HG02759 (cell line): Measurements from ENCODE around the gene PDCL2.
"Not testable (repeated sequence)": the region's sequence is repeated elsewhere in the genome, so short reads cannot be mapped to it uniquely, and the experiment has no call there.

ENCODE experiments used
- ATAC-seq: cut with Tn5 transposase; IDR thresholded peaks from one replicate; pipeline ENCODE4 v1.9.1; 2021; ENCODE audit warnings: mild to moderate bottlenecking, moderate library complexity; ENCODE audit not compliant: unreplicated experiment

The PDCL2 gene

DNA sequence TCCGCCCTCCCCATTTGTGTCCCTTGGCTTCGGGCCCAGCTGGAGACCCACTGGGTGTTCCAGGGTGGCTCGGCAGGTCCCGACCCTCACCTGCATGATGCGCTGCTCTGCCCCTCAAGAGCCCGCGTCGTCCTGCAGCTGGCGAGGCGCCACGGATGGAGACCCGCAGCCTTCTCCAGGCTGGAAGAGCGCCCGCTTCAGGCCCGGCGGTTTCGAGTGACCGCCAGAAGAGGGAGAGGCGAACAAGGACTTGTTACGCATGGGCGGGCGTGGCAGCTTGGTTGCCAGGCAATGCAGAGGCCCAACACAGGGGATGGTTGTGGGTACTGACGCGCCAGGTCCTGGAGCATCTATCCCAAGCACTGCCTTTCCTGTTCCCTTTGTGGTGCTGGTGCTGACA lies at the start of gene PDCL2:
Gene PDCL2 (minus strand): TSS at position 232 of the 400 bp plus-strand sequence. CDS start 136 bp downstream, at position 96.
- ATAC-seq: no peak

- ATAC-seq: no peak
Observed at GRCh38 chr4:55637272-55637820, 45.3 kb upstream of the PDCL2 start.

GRCh38 chr4:55636656-55636999 lies 44.6 kb upstream of the PDCL2 start:
- ATAC-seq: no peak

DNA sequence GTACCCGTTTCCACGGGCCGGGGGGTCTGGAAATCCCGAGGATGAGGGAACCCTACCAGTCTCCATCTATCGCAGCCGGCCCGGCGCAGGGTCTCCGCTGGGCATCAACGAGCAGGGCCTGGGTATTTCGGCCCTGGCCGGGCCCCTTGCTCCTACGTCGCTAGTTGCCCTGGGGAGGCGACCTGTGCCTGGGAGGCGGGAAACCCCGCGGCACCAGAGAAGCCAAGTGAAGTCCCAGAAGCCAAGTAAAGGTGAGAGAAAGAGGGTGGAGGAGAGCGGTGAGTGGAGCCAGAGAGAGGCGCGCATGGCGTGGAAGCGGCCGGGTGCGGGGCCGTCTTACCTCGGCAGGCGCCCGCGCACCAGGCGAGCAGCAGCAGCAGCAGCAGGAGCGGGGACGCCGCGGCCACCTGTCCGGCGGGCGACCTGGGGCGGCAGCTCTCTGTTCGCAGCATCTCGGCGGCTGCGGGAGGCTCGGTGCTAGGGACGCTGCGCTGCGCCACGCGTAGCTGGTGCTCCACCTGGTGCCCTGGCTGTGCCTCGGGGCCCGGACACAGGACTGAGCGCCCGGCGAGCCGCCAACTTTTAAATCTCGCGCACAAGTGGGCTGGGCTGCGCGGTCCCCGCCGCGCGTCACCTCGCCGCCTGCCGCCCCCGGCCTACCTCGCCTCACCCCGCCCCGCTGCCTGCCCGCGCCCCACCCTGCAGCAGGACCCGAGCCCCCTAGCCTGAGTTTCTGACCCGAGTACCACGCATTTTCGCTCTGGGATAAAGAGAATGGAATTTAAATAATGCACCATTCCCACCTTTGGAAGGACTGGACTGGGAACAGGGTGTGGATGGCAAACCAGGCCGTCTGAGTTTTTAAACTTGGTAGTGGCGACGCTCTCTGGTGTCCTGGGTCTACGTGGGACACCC lies 44.0 kb upstream of the PDCL2 start, which contains the start of gene NMU:
Gene NMU (minus strand): TSS at position 558 of the 915 bp plus-strand sequence. CDS start 106 bp downstream, at position 452.
- ATAC-seq: peak; percentile 82

DNA sequence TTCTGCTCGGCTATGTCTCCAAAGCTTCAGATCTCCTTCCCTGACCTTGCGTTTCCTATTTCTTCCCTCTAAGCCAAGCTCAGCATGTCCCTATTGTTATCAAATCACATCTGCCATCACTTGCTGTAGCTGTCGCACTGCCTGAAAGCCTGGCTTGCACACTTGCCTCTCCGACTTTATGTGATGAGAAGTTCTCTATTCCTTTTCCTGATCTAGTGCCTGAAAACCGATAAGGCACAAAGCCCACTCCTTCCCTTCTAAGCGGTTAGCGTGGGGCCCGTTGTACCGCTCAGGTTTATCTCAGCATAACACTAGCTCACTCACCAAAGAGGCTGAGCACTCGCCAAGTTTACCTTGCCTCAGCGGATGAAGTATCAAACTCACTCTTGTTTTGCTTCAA lies 43.2 kb upstream of the PDCL2 start:
- no peak for ATAC-seq

DNA sequence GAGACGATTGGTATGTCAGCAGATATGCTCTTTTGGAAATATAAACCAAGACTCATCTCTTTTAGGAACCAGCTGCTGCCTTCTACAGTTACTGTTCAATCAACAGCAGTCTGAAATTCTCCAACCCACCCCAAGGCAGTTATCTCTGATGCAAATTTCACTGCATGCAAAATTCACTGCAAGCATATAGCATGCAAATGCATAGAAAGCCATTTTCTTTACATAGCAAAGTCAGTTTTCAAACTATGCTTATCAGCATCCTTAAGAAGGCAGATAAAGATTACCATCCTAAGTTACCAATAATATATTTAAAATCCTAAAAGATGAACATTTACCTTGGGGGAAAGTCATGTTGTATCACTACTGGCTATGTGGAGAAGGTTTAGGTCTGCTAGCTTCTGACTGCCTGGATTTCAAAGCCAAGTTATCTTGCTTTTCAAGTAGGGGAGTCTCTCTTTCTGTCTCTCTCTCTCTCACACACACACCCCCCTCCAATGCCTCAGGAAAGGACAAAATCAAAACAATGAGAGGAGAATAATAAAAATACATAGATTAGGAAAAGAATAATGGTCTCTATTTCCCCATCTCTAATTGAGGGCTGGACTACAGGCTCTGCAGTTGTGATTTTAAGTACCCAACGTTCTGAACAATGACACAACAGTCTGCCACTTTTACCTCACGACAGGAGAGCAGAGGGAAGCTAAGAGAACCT lies 42.5 kb upstream of the PDCL2 start:
- no peak for ATAC-seq

- ATAC-seq: no peak
Observed at GRCh38 chr4:55633903-55634302, 41.9 kb upstream of the PDCL2 start.

DNA sequence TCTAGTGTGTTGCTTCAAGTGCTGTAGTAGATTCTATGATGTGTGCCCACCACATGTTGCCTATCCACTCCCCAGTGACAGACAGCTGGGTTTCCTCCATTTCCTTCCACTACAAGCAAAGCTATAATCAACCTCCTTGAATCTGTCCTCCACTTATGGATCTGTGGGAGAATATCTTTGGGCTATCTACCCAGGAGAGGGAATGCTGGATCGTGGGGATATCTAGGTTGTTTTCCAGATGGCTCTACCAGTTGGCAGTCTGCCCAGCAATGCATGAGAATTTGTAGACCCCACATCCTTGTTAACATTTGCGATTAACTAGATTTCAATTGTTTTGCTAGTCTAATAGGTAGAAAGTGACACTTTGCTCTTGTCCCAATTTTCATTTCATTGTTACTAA lies 33.8 kb upstream of the PDCL2 start:
- no peak for ATAC-seq

DNA sequence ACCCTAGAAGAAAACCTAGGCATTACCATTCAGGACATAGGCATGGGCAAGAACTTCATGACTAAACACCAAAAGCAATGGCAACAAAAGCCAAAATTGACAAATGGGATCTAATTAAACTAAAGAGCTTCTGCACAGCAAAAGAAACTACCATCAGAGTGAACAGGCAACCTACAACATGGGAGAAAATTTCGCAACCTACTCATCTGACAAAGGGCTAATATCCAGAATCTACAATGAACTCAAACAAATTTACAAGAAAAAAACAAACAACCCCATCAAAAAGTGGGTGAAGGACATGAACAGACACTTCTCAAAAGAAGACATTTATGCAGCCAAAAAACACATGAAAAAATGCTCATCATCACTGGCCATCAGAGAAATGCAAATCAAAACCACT lies 32.0 kb upstream of the PDCL2 start:
- ATAC-seq: not testable (repeated sequence)

GRCh38 chr4:55618546-55619143 lies 26.6 kb upstream of the PDCL2 start:
- no peak for ATAC-seq

DNA sequence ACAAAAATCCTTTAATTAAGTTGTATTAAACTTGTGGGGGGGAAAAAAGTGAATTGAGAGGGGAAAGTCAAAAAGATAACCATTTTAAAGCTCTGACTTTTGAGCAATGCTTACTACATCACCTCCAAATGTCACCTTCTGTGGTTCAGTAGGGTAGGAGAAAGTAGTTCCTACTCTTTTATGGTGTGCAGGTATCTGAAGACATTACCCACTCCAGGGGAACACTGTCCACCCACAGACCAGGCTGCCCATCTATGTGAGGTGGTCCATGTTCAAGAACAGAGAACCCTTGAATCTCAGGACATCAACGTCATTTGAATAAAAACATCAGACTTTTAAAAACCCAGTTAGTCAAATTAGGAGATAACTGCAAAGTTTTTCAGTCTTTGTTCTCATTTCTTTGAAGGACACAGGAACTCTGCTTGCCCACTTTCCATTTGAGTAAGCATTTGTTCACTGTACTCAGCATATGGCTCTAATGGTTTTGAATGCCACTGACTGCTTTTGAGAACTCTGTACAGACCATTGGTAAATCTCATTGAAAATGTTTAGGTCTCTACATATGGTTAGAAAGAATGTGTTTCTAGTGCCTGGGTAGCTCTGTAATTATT lies 25.6 kb upstream of the PDCL2 start:
- ATAC-seq: peak; percentile 95

- no peak for ATAC-seq
Observed at GRCh38 chr4:55615008-55615407, 23.0 kb upstream of the PDCL2 start.

DNA sequence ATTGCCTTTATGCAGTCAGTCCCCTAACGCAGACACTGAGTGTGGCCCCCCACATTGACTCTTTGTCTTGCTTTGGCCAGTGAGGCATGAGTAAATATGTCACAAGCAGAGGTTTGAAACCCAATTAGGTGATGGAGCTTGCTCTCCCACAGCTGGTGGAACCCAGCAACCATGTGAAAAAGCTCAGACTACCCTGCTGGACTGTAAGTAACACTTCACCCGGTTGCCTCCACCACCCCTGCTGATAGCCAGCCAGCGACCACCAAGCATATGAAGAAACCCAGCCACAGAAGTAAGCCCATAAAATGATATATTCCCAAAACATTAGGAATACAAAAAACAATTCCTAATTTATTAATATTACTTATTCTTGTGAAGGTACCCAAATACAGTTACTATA lies 21.6 kb upstream of the PDCL2 start:
- no peak for ATAC-seq

- ATAC-seq: no peak
Observed at GRCh38 chr4:55612341-55612740, 20.3 kb upstream of the PDCL2 start.

GRCh38 chr4:55611358-55612059 lies 19.5 kb upstream of the PDCL2 start:
- ATAC-seq: no peak

- no peak for ATAC-seq
Observed at GRCh38 chr4:55610381-55610780, 18.3 kb upstream of the PDCL2 start.

DNA sequence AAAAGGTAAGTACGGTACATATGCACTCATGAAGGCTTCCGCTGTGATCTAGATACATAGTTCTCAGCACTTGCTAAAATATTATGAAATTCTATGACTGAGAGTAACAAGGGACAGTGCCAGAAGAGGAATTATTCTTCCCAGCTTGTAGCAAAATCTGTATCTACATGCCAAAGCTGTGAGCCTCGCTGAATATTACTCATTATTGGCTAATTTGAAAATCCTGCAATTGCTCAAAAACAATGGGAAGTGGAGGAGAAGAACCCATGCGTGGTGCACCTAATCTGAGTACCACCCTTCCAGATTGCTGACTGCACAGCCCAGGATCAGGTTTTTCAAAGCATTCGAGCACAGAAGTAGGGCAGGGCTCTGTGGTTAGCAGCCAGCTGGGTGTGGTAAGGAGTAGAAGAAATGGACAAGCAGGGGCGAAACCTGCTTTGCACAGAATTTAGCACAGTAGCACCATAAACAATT lies 17.4 kb upstream of the PDCL2 start:
- no peak for ATAC-seq

DNA sequence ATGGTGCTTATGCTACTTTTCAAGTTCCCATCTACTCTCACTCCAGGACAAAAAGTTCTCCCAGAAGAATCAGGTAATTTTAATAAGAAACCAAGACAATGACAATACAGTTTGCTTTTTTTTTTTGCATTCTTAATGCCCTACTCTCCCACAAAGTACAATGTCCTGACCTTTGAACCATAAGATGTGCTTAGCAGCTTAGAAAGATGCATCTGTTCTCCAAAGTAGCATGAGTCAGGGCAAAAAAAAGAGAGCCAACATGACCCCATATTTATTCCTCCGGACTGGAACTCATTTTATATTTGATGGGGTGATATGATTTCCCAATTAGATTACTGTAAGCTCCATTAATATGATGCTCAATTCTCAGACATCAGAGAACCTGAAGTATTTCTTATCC lies 16.5 kb upstream of the PDCL2 start:
- no peak for ATAC-seq

- no peak for ATAC-seq
Observed at GRCh38 chr4:55604996-55605395, 13.0 kb upstream of the PDCL2 start.

- ATAC-seq: no peak
Observed at GRCh38 chr4:55600640-55601039, 8.6 kb upstream of the PDCL2 start.
